ENCODE results near the gene TXLNB. TPM values are rescaled to one million over a fixed set of nuclear protein-coding genes. Genes with fewer than 3 reads are reported as not detected.
A peak's percentile ranks its signal among the peaks of the same experiment; 100 is the strongest.

TXLNB gene
- total and polyA plus RNA-seq, 2 donors (not counting 3 experiments of a cell fraction or from before 2014, with no cell fraction given) = 0.04 to 0.18 TPM

- Histone ChIP-seq H3K79me2 (ENCODE audit: control insufficient read depth, insufficient read depth, low read length) (no peaks in the 10 kb centered on the region), H3K4me3 (replicated peaks in 1 of 3; ENCODE audit: insufficient read depth in 1 of 3, low read depth in 1 of 3, low read length in 3 of 3) (no peak overlapping the region), H3K4me1 (ENCODE audit: control insufficient read depth, extremely low read depth, insufficient read depth, low read length) (no peaks in the 10 kb centered on the region), H3K27ac (ENCODE audit: insufficient read depth, low read depth, low read length) (no peak overlapping the region), H3K27me3 (ENCODE audit: control insufficient read depth in 2 of 2, insufficient read depth in 2 of 2, low read length in 2 of 2) (no peaks in the 10 kb centered on the region), H4K20me1 (replicated peaks; ENCODE audit: control insufficient read depth, extremely low read depth, insufficient read depth, low read length) (no peaks in the 10 kb centered on the region), H3K4me2 (ENCODE audit: insufficient read depth, low read length) (peak overlapping the region; percentile 58), H3K9ac (replicated peaks; ENCODE audit: extremely low read depth, insufficient read depth, low read length) (no peak overlapping the region), H3K36me3 (ENCODE audit: control insufficient read depth in 2 of 2, extremely low read depth in 1 of 2, insufficient read depth in 2 of 2, low read length in 2 of 2) (no peaks in the 10 kb centered on the region), H3K9me3 (replicated peaks; ENCODE audit: control insufficient read depth, insufficient read depth, low read length) (no peaks in the 10 kb centered on the region), H3K9me1 (replicated peaks; ENCODE audit: control insufficient read depth, extremely low read depth, insufficient read depth, low read length) (no peaks in the 10 kb centered on the region), H2AFZ (ENCODE audit: low read depth, low read length) (peak overlapping the region; percentile 50)
- ChIA-PET CTCF (interaction anchor here (0.9 to 1.0 kb wide), 2 partner anchors 8 to 117 kb away, joined by 4 read pairs; no protein-coding TSS in a partner anchor), POLR2A (interaction anchor here (0.6 kb wide), 1 partner anchor 10 kb away, joined by 4 read pairs; no protein-coding TSS in a partner anchor)
- DNase-seq (ENCODE audit: low read depth, low spot score) (peak; percentile 30), FAIRE-seq (peak; percentile 18)
- intact Hi-C loops (cut with micrococcal nuclease) (no loop called here), dilution Hi-C loops (cut with MboI; ENCODE audit: extremely low pct_ligation_motif_present, low sequenced_read_pairs) (no loop called here)
- no TSS peak for BruUV-seq (replicated peaks)
- no peak for TF ChIP-seq POLR2A (IDR thresholded peaks at IDR 0.05; ENCODE audit: low read depth, low read length)
- no peak for TF ChIP-seq POLR2AphosphoS5 (IDR thresholded peaks at IDR 0.05; ENCODE audit: insufficient read depth, low read depth, low read length)
- no peak for TF ChIP-seq GATA2 (IDR thresholded peaks at IDR 0.05; ENCODE audit: insufficient read depth, insufficient read length, low read depth, low read length)
- no peak for TF ChIP-seq JUN (IDR thresholded peaks at IDR 0.05; ENCODE audit: borderline replicate concordance, insufficient read depth, insufficient read length, low read depth)
- TF ChIP-seq, protein P1, sequence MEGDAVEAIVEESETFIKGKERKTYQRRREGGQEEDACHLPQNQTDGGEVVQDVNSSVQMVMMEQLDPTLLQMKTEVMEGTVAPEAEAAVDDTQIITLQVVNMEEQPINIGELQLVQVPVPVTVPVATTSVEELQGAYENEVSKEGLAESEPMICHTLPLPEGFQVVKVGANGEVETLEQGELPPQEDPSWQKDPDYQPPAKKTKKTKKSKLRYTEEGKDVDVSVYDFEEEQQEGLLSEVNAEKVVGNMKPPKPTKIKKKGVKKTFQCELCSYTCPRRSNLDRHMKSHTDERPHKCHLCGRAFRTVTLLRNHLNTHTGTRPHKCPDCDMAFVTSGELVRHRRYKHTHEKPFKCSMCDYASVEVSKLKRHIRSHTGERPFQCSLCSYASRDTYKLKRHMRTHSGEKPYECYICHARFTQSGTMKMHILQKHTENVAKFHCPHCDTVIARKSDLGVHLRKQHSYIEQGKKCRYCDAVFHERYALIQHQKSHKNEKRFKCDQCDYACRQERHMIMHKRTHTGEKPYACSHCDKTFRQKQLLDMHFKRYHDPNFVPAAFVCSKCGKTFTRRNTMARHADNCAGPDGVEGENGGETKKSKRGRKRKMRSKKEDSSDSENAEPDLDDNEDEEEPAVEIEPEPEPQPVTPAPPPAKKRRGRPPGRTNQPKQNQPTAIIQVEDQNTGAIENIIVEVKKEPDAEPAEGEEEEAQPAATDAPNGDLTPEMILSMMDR (IDR thresholded peaks at IDR 0.05; ENCODE audit: extremely low read depth in 1 of 2, insufficient read depth in 1 of 2, low read depth in 1 of 2, low read length in 2 of 2) = no peak
- TF ChIP-seq EZH2 (IDR thresholded peaks at IDR 0.05; ENCODE audit: borderline replicate concordance, low read depth, low read length, severe bottlenecking) = no peak
- TF ChIP-seq, protein P2, sequence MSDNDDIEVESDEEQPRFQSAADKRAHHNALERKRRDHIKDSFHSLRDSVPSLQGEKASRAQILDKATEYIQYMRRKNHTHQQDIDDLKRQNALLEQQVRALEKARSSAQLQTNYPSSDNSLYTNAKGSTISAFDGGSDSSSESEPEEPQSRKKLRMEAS (IDR thresholded peaks at IDR 0.05; ENCODE audit: insufficient read depth, insufficient read length) = no peak
- no peak for TF ChIP-seq FOS (IDR thresholded peaks at IDR 0.05; ENCODE audit: borderline replicate concordance, insufficient read depth, low read length)
- no peak for TF ChIP-seq MYC (IDR thresholded peaks at IDR 0.05; ENCODE audit: low read depth, low read length)
Observed at GRCh38 chr6:139247618-139248017, 44.2 kb downstream of the TXLNB start.

Measured in endothelial cell of umbilical vein (primary cell).